ENCODE results near the gene GRIK1.

Gene GRIK1

DNA sequence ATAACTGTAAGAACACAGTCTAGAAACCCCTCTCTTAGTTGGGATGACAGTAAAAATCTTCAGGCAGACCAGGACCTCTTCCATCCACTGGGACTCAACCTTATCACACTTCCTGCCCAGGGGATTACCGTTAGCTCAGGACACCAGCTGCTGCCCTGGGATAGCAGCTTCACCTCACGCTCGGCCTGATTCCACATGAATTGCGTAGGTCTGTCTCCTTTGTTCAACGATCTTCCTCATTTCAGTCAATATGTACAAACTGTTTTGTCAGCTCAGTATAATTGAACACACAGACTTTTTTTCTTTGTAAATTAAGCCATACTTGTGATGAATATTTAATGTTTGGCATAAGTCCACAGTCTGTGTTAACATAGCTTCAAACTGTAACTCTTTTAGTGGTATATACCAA lies 290.4 kb downstream of the GRIK1 start:
- DNase-seq (ENCODE audit: low spot score): no peak
- H3K9ac ChIP-seq (ENCODE audit: low read depth, low read length, poor library complexity): no peak overlapping the region
- no peak overlapping the region for H2AK5ac ChIP-seq (ENCODE audit: low read depth, low read length)
- H3K27ac ChIP-seq (replicated peaks; ENCODE audit: low read length): no peak overlapping the region
- H3K27me3 ChIP-seq (ENCODE audit: control insufficient read depth in 3 of 3, insufficient read depth in 3 of 3, low read depth in 1 of 3, low read length in 3 of 3): no peaks in the 10 kb centered on the region
- no peak overlapping the region for H2BK5ac ChIP-seq (ENCODE audit: low read length)
- H2BK15ac ChIP-seq (ENCODE audit: low read length): no peak overlapping the region
- no peak overlapping the region for H2BK12ac ChIP-seq (ENCODE audit: low read length)
- H2BK120ac ChIP-seq (ENCODE audit: low read depth, low read length): no peak overlapping the region
- no peak overlapping the region for H3K18ac ChIP-seq (ENCODE audit: low read length)
- H3K4me3 ChIP-seq (ENCODE audit: low read length in 2 of 2): no peak overlapping the region
- H3K23ac ChIP-seq (ENCODE audit: low read depth, low read length, poor library complexity): peak overlapping the region; percentile 86
- WGBS, 2 donors (ENCODE audit: extremely low coverage in 2 of 2, insufficient read length in 2 of 2, insufficient replicate concordance in 1 of 2): no CpG with 5 or more reads among the region's 5 CpGs
- H4K8ac ChIP-seq (ENCODE audit: low read depth, low read length): no peak overlapping the region
- H2AFZ ChIP-seq (ENCODE audit: low read length): no peak overlapping the region
- H3K79me1 ChIP-seq (ENCODE audit: low read depth, low read length): no peaks in the 10 kb centered on the region
- no peak overlapping the region for H3K4me2 ChIP-seq (ENCODE audit: insufficient read depth, low read length, poor library complexity, severe bottlenecking)
- H3K36me3 ChIP-seq (replicated peaks in 1 of 2; ENCODE audit: control insufficient read depth in 2 of 2, insufficient read depth in 2 of 2, low read length in 2 of 2): no peaks in the 10 kb centered on the region
- no peak overlapping the region for H3K14ac ChIP-seq (ENCODE audit: low read length)
- no peak overlapping the region for H4K91ac ChIP-seq (ENCODE audit: low read depth, low read length, poor library complexity)
- H3K4ac ChIP-seq (ENCODE audit: low read length): no peak overlapping the region
- no peaks in the 10 kb centered on the region for H3K9me3 ChIP-seq (replicated peaks in 1 of 2; ENCODE audit: control insufficient read depth in 2 of 2, insufficient read depth in 1 of 2, low read depth in 1 of 2, low read length in 2 of 2)
- no peaks in the 10 kb centered on the region for H3K4me1 ChIP-seq (ENCODE audit: control insufficient read depth in 2 of 2, insufficient read depth in 1 of 2, low read depth in 1 of 2, low read length in 2 of 2)

DNA sequence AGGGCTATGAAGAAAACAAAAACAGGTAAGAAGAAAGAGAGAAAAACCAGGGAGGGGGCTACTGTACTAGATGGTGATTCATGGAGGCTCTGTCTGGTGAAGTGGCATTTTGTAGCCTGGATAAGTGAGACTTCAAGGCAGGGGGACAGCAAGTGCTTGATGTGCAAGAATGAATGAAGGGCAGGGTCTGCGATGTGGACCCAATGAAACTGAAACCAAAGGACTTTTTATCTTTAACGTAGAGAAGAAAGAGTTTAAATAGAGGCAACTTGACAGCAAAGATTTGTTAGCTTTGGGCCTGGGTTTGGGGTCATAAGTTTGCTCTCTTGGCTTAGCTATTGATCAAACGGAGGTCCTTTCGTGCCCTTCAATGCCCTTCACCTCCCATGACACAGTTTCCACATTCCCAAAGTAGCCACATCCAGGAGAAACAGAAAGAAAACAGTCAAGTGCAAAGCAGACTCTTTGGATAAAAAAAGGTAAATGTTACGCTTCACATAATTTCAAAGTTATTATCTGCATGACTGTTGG lies 291.0 kb downstream of the GRIK1 start:
- Histone ChIP-seq H3K36me3 (replicated peaks in 1 of 2; ENCODE audit: control insufficient read depth in 2 of 2, insufficient read depth in 2 of 2, low read length in 2 of 2) (no peaks in the 10 kb centered on the region), H3K14ac (ENCODE audit: low read length) (no peak overlapping the region), H2BK12ac (ENCODE audit: low read length) (no peak overlapping the region), H3K23ac (ENCODE audit: low read depth, low read length, poor library complexity) (no peak overlapping the region), H2BK15ac (ENCODE audit: low read length) (no peak overlapping the region), H4K91ac (ENCODE audit: low read depth, low read length, poor library complexity) (no peak overlapping the region), H3K9ac (ENCODE audit: low read depth, low read length, poor library complexity) (no peak overlapping the region), H2AFZ (ENCODE audit: low read length) (no peak overlapping the region), H3K27ac (replicated peaks; ENCODE audit: low read length) (no peak overlapping the region), H4K8ac (ENCODE audit: low read depth, low read length) (no peak overlapping the region), H3K9me3 (replicated peaks in 1 of 2; ENCODE audit: control insufficient read depth in 2 of 2, insufficient read depth in 1 of 2, low read depth in 1 of 2, low read length in 2 of 2) (no peaks in the 10 kb centered on the region), H3K4me1 (ENCODE audit: control insufficient read depth in 2 of 2, insufficient read depth in 1 of 2, low read depth in 1 of 2, low read length in 2 of 2) (no peaks in the 10 kb centered on the region), H3K4me2 (ENCODE audit: insufficient read depth, low read length, poor library complexity, severe bottlenecking) (no peak overlapping the region), H3K4me3 (ENCODE audit: low read length in 2 of 2) (no peak overlapping the region), H3K4ac (ENCODE audit: low read length) (no peak overlapping the region), H2AK5ac (ENCODE audit: low read depth, low read length) (no peak overlapping the region), H3K27me3 (ENCODE audit: control insufficient read depth in 3 of 3, insufficient read depth in 3 of 3, low read depth in 1 of 3, low read length in 3 of 3) (no peaks in the 10 kb centered on the region), H2BK120ac (ENCODE audit: low read depth, low read length) (no peak overlapping the region), H3K79me1 (ENCODE audit: low read depth, low read length) (no peaks in the 10 kb centered on the region), H2BK5ac (ENCODE audit: low read length) (no peak overlapping the region), H3K18ac (ENCODE audit: low read length) (no peak overlapping the region)
- DNase-seq (ENCODE audit: low spot score): no peak
- no CpG with 5 or more reads among the region's 5 CpGs for WGBS, 2 donors (ENCODE audit: extremely low coverage in 2 of 2, insufficient read length in 2 of 2, insufficient replicate concordance in 1 of 2)

DNA sequence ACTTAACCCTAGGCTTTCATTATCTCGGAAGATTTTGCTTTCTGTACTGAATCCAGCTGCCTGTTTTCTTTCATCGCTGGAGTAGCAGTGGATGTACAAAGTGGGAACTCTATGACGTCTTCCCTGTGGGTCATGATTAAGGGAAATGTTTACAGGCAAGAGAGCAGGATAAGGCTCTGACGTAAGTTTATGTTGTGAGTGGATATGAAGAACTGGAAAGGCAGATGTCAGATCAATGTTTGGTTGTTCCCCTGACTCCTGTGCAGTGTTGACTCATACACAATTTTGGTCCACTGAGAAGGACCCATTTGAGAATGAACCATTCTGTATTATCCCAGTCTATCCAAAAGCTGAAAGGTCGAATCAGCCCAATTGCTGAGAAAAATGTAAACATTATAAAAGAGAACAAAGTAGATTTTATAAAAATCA lies 292.4 kb downstream of the GRIK1 start:
- Histone ChIP-seq H4K8ac (ENCODE audit: low read depth, low read length) (no peak overlapping the region), H3K23ac (ENCODE audit: low read depth, low read length, poor library complexity) (no peak overlapping the region), H3K4me1 (ENCODE audit: control insufficient read depth in 2 of 2, insufficient read depth in 1 of 2, low read depth in 1 of 2, low read length in 2 of 2) (no peaks in the 10 kb centered on the region), H4K91ac (ENCODE audit: low read depth, low read length, poor library complexity) (no peak overlapping the region), H3K4me3 (ENCODE audit: low read length in 2 of 2) (no peak overlapping the region), H2AK5ac (ENCODE audit: low read depth, low read length) (no peak overlapping the region), H2BK120ac (ENCODE audit: low read depth, low read length) (no peak overlapping the region), H2AFZ (ENCODE audit: low read length) (no peak overlapping the region), H2BK5ac (ENCODE audit: low read length) (no peak overlapping the region), H2BK15ac (ENCODE audit: low read length) (no peak overlapping the region), H3K27ac (replicated peaks; ENCODE audit: low read length) (no peak overlapping the region), H3K18ac (ENCODE audit: low read length) (no peak overlapping the region), H3K4ac (ENCODE audit: low read length) (no peak overlapping the region), H3K36me3 (replicated peaks in 1 of 2; ENCODE audit: control insufficient read depth in 2 of 2, insufficient read depth in 2 of 2, low read length in 2 of 2) (no peaks in the 10 kb centered on the region), H3K27me3 (ENCODE audit: control insufficient read depth in 3 of 3, insufficient read depth in 3 of 3, low read depth in 1 of 3, low read length in 3 of 3) (no peaks in the 10 kb centered on the region), H3K4me2 (ENCODE audit: insufficient read depth, low read length, poor library complexity, severe bottlenecking) (no peak overlapping the region), H3K14ac (ENCODE audit: low read length) (no peak overlapping the region), H3K79me1 (ENCODE audit: low read depth, low read length) (no peaks in the 10 kb centered on the region), H3K9me3 (replicated peaks in 1 of 2; ENCODE audit: control insufficient read depth in 2 of 2, insufficient read depth in 1 of 2, low read depth in 1 of 2, low read length in 2 of 2) (no peaks in the 10 kb centered on the region), H3K9ac (ENCODE audit: low read depth, low read length, poor library complexity) (no peak overlapping the region), H2BK12ac (ENCODE audit: low read length) (no peak overlapping the region)
- DNase-seq (ENCODE audit: low spot score): no peak
- WGBS, 2 donors (ENCODE audit: extremely low coverage in 2 of 2, insufficient read length in 2 of 2, insufficient replicate concordance in 1 of 2): no CpG with 5 or more reads among the region's 5 CpGs

DNA sequence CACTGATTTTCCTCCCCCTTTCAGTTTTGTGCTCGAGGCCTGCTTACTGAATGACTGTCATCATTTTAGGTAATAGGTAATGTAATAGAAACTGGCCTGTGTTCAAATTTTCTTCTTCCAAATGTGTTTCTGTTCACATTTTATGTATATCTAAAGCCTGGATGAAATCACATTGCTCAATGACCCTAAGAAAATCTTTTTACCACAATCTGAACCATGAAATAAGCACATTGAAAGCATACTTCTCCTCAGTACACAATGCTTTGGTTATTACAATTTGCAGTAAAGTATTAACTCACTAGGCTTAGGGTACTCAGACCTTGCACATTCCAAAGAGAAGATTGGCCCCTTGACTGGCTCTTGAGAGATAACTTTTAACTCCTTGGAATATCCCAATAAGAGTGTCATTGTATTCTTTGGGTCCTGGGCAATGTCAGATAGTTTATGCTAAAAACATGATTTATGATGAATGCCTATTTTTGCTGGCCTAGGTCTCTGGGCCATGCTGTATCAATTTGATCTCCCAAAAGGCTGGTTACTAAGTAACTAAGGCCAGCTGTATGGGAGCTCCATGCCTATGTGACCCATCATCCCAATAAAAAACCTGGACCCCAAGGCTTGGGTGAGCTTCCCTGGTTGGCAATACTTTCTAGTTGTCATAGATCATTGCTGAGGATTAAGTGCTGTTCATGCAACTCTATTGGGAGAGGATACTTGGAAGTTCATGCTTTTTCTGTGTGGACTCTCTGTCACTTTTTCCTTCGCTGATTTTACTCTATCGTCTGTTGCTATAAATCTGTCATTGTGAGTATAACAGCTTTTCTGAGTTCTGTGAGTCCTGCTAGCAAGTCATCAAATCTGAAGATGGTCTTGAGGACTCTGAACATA lies 293.9 kb downstream of the GRIK1 start:
- WGBS, 2 donors (ENCODE audit: extremely low coverage in 2 of 2, insufficient read length in 2 of 2, insufficient replicate concordance in 1 of 2): no CpG with 5 or more reads among the region's 3 CpGs
- Histone ChIP-seq H3K18ac (ENCODE audit: low read length) (no peak overlapping the region), H2BK15ac (ENCODE audit: low read length) (no peak overlapping the region), H3K4me1 (ENCODE audit: control insufficient read depth in 2 of 2, insufficient read depth in 1 of 2, low read depth in 1 of 2, low read length in 2 of 2) (no peaks in the 10 kb centered on the region), H3K27me3 (ENCODE audit: control insufficient read depth in 3 of 3, insufficient read depth in 3 of 3, low read depth in 1 of 3, low read length in 3 of 3) (no peaks in the 10 kb centered on the region), H4K91ac (ENCODE audit: low read depth, low read length, poor library complexity) (no peak overlapping the region), H3K9ac (ENCODE audit: low read depth, low read length, poor library complexity) (no peak overlapping the region), H3K4me3 (ENCODE audit: low read length in 2 of 2) (no peak overlapping the region), H3K36me3 (replicated peaks in 1 of 2; ENCODE audit: control insufficient read depth in 2 of 2, insufficient read depth in 2 of 2, low read length in 2 of 2) (no peaks in the 10 kb centered on the region), H2AFZ (ENCODE audit: low read length) (no peak overlapping the region), H3K27ac (replicated peaks; ENCODE audit: low read length) (no peak overlapping the region), H4K8ac (ENCODE audit: low read depth, low read length) (no peak overlapping the region), H3K9me3 (replicated peaks in 1 of 2; ENCODE audit: control insufficient read depth in 2 of 2, insufficient read depth in 1 of 2, low read depth in 1 of 2, low read length in 2 of 2) (no peaks in the 10 kb centered on the region), H3K4me2 (ENCODE audit: insufficient read depth, low read length, poor library complexity, severe bottlenecking) (no peak overlapping the region), H3K4ac (ENCODE audit: low read length) (no peak overlapping the region), H2BK5ac (ENCODE audit: low read length) (no peak overlapping the region), H3K23ac (ENCODE audit: low read depth, low read length, poor library complexity) (no peak overlapping the region), H3K14ac (ENCODE audit: low read length) (no peak overlapping the region), H2BK12ac (ENCODE audit: low read length) (no peak overlapping the region), H3K79me1 (ENCODE audit: low read depth, low read length) (no peaks in the 10 kb centered on the region), H2BK120ac (ENCODE audit: low read depth, low read length) (no peak overlapping the region), H2AK5ac (ENCODE audit: low read depth, low read length) (no peak overlapping the region)
- no peak for DNase-seq (ENCODE audit: low spot score)

All from neuronal stem cell (in vitro differentiated cells).